NCI-H146 treated with DMSO at 0.1 percent for 48 hours (cell line): ENCODE results near the gene TEX13C.
"Not testable (repeated sequence)": the region's sequence is repeated elsewhere in the genome, so short reads cannot be mapped to it uniquely, and the experiment has no call there.

Experiments used
- DNase-seq: peaks from one replicate; lab custom pipeline; 2025; ENCODE audit not compliant: unreplicated experiment; lab: John Stamatoyannopoulos, UW

TEX13C gene

GRCh38 chrX:125319646-125320521, at the start of gene TEX13C:
Gene TEX13C (plus strand): TSS chrX:125319871. CDS start chrX:125320120, 249 bp downstream.
- no peak for DNase-seq

GRCh38 chrX:125287282-125287681, 32.4 kb upstream of the TEX13C start:
- no peak for DNase-seq

- DNase-seq, result no peak
These were observed 31.3 kb upstream of the TEX13C start for GRCh38 chrX:125288343-125288742.

DNA sequence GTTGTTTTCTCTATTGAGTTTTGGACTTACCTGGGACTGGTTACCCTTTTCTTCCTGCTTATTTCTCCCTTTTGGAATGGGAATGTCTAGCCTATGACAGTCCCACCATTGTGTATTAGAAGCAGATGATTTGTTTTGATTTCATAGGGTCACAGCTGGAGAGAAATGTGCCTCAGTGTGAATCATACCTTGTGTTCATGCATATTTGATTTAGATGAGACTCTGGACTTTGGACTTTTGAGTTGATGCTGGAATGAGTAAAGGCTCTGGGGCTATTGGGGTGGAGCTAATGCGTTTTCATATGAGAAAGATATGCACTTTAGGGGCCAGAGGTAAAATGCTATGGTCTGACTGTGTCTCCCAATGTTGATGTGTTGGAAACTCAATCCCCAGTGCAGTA, 30.5 kb upstream of the TEX13C start:
- DNase-seq, result no peak

DNA sequence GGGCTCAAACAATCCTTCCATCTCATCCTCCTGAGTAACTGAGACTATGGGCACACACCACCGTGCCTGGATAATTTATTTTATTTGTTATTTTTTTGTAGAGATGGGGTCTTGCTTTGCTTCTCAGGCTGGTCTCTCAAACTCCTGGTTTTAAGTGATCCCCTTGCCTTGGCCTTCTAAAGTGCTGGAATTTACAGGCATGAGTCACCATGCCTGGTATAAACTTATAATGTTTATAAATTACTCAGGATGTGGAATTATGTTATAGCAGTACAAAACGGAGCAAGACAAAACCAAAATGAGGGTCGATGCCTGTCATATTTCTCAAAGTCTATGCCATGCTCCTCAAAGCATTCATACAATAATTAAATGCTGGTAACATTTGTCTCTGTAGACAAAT, 29.8 kb upstream of the TEX13C start:
- DNase-seq, result no peak

DNA sequence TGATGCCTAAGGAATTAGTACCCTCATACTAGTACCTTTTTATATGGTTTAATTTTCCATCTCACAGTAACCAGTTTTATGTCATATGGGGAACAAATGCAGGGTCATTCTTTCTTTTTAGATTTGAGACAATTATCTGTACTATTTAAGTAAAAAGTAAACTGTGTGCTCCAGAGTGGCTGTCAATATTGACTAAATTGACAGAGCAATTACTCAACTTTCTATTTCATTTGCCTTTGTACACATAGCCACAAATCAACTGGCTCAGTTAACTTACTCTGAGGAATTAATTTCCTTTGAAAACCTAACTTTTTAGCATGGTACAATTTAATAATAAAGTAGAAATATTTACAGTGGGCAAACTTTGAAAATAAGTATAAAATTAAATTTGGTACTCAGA, 28.5 kb upstream of the TEX13C start:
- peak; percentile 7 for DNase-seq

- DNase-seq, result no peak
These were observed 25.6 kb upstream of the TEX13C start for GRCh38 chrX:125293850-125294780.

DNA sequence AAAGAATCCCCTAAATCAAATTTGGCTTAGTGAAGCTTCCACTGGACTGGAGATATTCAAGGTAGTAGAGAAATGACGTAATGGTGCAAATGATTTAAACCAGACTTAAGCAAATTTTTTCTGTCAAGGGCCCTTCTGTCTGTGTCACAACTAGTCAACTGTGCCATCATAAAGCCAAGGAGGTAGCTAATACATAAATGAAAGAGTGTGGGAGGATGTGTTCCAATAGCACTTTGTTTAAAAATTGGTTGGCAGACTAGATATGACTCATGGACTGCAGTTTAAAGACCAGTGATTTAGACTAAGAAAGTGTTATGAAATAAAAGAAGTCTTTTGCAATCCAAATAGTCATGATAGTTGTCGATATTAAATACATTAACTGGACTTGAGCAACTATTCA, 24.3 kb upstream of the TEX13C start:
- no peak for DNase-seq

DNA sequence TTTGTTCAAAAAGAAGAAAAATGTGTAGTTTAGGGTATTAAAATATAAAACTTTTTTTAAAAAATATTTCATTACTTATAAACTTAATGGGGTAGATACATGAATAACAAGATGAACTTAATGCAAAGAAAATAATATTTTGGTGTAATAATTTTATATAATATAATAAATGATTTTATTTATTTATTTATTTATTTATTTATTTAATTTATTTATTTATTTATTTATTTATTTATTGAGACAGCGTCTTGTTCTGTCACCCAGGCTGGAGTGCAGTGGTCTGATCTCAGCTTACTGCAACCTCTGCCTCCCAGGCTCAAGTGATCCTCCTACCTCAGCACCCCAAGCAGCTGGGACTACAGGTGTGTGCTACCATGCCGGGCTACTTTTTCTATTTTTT, 20.8 kb upstream of the TEX13C start:
- no peak for DNase-seq

DNA sequence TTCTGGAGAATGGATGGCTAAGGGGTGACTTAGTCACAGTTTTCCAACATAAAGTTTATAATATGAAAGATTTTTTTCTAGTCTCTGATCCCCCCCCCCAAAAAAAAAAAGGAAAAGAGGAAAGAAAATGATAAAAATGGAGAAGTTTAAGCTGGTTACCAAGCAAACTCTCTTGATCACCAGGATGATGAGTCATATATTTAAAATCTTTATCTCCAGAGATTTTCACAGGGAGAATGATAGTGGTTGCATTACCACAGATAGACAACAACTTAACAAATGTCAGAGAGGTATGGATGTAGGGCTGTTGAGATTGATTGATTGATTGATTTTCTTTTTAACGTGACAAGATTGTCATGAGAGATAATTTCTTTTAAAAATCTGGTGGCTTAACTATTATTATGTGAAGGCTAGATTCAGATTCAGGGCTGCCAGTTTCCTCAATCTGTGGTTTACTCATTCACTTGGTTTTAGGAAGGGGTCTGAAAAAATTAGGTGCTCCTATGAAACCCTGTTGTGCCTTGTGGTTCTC, 13.3 kb upstream of the TEX13C start:
- no peak for DNase-seq

GRCh38 chrX:125308653-125309052, 11.0 kb upstream of the TEX13C start:
- no peak for DNase-seq

DNA sequence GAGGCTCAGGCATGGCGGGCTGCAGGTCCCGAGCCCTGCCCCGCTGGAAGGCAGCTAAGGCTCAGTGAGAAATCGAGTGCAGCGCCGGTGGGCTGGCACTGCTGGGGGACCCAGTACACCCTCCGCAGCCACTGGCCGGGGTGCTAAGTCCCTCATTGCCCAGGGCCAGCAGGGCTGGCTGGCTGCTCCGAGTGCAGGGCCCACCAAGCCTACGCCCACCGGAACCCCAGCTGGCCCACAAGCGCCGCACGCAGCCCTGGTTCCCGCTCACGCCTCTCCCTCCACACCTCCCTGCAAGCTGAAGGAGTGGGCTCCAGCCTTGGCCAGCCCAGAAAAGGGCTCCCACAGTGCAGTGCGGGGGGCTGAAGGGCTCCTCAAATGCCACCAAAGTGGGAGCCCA, 505 bp upstream of the TEX13C start:
- DNase-seq, result not testable (repeated sequence)

DNA sequence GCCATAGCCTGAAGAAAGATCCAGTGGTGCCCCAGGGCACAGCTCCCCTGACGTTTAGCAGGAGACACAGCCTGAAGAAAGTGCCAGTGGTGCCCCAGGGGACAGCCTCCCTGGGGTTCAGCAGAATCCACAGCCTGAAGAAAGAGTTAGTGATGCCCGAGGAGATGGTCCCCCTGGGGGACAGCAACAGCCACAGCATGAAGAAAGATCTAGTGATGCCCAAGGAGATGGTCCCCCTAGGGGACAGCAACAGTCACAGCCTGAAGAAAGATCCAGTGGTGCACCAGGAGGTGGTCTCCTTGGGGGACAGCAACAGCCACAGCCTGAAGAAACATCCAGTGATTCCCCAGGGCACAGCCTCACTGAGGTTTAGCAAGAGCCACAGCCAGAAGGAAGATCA, 2.8 kb downstream of the TEX13C start:
- no peak for DNase-seq

DNA sequence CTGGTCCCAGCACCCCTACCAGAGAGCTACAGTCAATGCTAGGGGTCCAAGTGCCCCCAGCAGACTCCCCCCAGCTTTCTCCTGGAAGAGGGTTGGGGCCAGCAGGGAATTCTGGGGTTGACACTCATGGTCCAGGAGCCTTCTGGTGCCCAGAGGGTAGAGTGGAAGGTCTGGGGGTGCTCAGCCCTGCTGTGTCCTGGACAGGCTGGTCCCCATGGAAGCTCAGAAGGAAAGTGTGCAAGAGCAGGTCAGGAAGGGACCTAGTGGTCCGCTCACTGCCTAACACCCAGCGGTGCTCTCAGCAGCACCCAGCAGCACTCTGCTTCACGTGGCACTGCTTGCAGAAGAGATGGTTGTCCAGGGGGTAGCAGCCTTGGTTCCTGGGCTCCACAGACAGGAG, 6.9 kb downstream of the TEX13C start:
- DNase-seq, result no peak

- no peak for DNase-seq
These were observed 8.2 kb downstream of the TEX13C start for GRCh38 chrX:125327891-125328290.

- no peak for DNase-seq
These were observed 13.9 kb downstream of the TEX13C start for GRCh38 chrX:125333583-125333982.

DNA sequence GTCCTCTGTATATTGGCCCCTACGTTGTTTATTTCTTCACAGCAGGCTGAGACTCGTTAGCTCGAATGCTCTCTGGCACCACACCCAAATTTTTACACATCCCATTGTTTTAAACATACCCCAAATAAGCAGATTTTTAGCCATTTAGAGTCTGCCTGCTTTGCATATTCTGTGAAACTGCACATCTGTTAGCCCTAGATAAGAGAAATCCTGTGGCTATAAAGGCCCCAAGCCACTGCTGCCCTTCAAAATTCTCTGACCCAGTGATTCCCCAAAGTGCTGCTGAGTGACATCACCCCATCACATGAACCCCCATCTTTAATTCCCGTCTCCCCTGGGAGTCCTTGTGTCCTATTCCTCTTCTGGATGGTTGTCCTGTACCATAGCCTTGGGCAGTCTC, 20.8 kb downstream of the TEX13C start:
- no peak for DNase-seq

DNA sequence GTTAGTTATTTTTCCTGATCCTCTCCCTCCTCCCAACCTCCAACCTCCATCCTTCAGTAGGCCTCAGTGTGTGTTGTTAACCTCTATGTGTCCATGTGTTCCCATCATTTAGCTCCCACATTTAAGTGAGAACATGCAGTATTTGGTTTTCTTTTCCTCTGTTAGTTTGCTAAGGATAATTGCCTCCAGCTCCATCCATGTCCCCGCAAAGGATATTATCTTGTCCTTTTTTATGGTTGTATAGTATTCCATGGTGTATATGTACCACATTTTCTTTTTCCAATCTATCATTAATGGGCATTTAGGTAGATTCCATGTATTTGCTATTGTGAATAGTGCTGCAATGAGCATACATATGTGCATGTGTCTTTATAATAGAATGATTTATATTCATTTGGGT, 54.5 kb downstream of the TEX13C start:
- DNase-seq, result no peak
